ENCODE data around the gene SF3B1.

Gene SF3B1

GRCh38 chr2:197357986-197358385, 76.8 kb downstream of the SF3B1 start:
- TF ChIP-seq, protein P1, sequence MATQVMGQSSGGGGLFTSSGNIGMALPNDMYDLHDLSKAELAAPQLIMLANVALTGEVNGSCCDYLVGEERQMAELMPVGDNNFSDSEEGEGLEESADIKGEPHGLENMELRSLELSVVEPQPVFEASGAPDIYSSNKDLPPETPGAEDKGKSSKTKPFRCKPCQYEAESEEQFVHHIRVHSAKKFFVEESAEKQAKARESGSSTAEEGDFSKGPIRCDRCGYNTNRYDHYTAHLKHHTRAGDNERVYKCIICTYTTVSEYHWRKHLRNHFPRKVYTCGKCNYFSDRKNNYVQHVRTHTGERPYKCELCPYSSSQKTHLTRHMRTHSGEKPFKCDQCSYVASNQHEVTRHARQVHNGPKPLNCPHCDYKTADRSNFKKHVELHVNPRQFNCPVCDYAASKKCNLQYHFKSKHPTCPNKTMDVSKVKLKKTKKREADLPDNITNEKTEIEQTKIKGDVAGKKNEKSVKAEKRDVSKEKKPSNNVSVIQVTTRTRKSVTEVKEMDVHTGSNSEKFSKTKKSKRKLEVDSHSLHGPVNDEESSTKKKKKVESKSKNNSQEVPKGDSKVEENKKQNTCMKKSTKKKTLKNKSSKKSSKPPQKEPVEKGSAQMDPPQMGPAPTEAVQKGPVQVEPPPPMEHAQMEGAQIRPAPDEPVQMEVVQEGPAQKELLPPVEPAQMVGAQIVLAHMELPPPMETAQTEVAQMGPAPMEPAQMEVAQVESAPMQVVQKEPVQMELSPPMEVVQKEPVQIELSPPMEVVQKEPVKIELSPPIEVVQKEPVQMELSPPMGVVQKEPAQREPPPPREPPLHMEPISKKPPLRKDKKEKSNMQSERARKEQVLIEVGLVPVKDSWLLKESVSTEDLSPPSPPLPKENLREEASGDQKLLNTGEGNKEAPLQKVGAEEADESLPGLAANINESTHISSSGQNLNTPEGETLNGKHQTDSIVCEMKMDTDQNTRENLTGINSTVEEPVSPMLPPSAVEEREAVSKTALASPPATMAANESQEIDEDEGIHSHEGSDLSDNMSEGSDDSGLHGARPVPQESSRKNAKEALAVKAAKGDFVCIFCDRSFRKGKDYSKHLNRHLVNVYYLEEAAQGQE (IDR thresholded peaks at IDR 0.05; ENCODE audit: insufficient read depth in 1 of 2, low read depth in 2 of 2, low read length in 2 of 2) = no peak
- TF ChIP-seq SIN3A (IDR thresholded peaks at IDR 0.05; ENCODE audit: borderline replicate concordance, insufficient read depth, low read length) = no peak
- TF ChIP-seq FOXP2 (optimal IDR thresholded peaks at IDR 0.05; ENCODE audit: borderline replicate concordance, extremely low read depth, extremely low read length, insufficient read depth) = no peak
- no peak for TF ChIP-seq POLR2AphosphoS5 (IDR thresholded peaks at IDR 0.05; ENCODE audit: low read depth, low read length)
- no peak for TF ChIP-seq TAF1 (IDR thresholded peaks at IDR 0.05; ENCODE audit: borderline replicate concordance, insufficient read depth, low read length)

- TF ChIP-seq TAF1 (IDR thresholded peaks at IDR 0.05; ENCODE audit: borderline replicate concordance, insufficient read depth, low read length) = no peak
- TF ChIP-seq, protein P1 (IDR thresholded peaks at IDR 0.05; ENCODE audit: insufficient read depth in 1 of 2, low read depth in 2 of 2, low read length in 2 of 2) = no peak
- TF ChIP-seq SIN3A (IDR thresholded peaks at IDR 0.05; ENCODE audit: borderline replicate concordance, insufficient read depth, low read length) = no peak
- TF ChIP-seq FOXP2 (optimal IDR thresholded peaks at IDR 0.05; ENCODE audit: borderline replicate concordance, extremely low read depth, extremely low read length, insufficient read depth) = no peak
- TF ChIP-seq POLR2AphosphoS5 (IDR thresholded peaks at IDR 0.05; ENCODE audit: low read depth, low read length) = no peak
Measured at GRCh38 chr2:197356136-197356535, 78.7 kb downstream of the SF3B1 start.

DNA sequence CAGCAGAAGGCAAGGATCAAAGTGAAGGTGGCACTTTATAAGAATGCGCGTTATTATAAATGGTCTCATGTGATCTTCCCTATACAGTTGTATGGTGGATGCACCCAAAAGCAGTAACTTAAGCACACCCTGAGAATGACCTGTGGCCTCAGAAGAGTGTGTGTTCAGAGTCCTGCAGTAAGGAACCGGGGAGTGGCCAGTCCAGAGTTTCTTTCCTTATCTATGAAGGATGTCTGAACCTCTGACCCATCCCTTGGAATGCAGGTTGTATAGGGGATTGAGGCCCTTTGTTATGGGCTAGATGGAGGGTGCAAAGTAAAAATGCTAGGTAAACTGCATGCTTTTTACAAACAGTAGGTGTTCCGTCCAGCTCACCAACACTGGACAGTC, 80.7 kb downstream of the SF3B1 start:
- TF ChIP-seq TAF1 (IDR thresholded peaks at IDR 0.05; ENCODE audit: borderline replicate concordance, insufficient read depth, low read length) (no peak), FOXP2 (optimal IDR thresholded peaks at IDR 0.05; ENCODE audit: borderline replicate concordance, extremely low read depth, extremely low read length, insufficient read depth) (no peak), SIN3A (IDR thresholded peaks at IDR 0.05; ENCODE audit: borderline replicate concordance, insufficient read depth, low read length) (no peak), POLR2AphosphoS5 (IDR thresholded peaks at IDR 0.05; ENCODE audit: low read depth, low read length) (no peak)
- TF ChIP-seq, protein P1 (IDR thresholded peaks at IDR 0.05; ENCODE audit: insufficient read depth in 1 of 2, low read depth in 2 of 2, low read length in 2 of 2) = no peak

DNA sequence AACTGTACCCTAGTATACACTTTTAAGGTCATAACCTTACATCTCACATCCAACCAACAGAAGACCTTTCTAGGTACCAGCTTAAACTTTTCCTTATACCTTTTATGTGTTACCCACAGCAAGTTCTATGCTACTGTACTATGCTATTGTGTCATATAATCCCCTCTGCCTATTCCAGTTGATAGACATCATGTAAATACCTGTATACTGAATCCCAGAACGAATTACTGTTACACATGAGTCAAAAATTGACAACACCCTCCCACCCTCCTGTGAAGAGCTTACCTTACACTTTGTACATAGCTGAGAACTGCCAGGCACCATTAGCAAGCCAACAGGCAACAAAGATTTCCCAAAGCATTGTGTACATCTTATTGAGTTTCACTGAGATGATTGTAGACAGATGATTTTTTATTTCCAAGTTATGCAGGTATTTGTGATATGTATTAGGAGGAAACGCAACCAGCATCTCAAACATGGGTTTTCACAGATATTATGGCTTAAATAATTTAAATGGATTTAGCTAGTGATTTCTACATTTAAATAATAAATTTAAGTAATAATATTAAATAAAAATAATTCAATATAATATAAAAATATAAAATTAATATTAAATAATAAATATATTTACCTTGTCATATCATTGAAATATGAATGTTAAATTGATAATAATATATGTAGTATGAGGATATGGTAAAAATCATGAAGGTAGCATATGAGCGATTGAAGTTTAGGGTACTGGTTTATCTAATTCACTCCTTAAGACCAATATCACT, 81.2 kb downstream of the SF3B1 start:
- TF ChIP-seq FOXP2 (optimal IDR thresholded peaks at IDR 0.05; ENCODE audit: borderline replicate concordance, extremely low read depth, extremely low read length, insufficient read depth) (no peak), SIN3A (IDR thresholded peaks at IDR 0.05; ENCODE audit: borderline replicate concordance, insufficient read depth, low read length) (no peak), TAF1 (IDR thresholded peaks at IDR 0.05; ENCODE audit: borderline replicate concordance, insufficient read depth, low read length) (no peak), POLR2AphosphoS5 (IDR thresholded peaks at IDR 0.05; ENCODE audit: low read depth, low read length) (no peak)
- TF ChIP-seq, protein P1 (IDR thresholded peaks at IDR 0.05; ENCODE audit: insufficient read depth in 1 of 2, low read depth in 2 of 2, low read length in 2 of 2) = no peak
